Cardiac muscle cell (in vitro differentiated cells and primary cell): ENCODE results near the gene IFIT3. TPM values are rescaled to one million over a fixed set of nuclear protein-coding genes. Genes with fewer than 3 reads are reported as not detected.

Experiments
- DNase-seq, 2 donors: peaks; one replicate each; pipeline versions ENCODE4 v3.0.0 to v3.0.0-alpha.2; 2010 to 2017; ENCODE audit warnings: low read depth in 1 of 2, low spot score in 1 of 2
- H3K27ac ChIP-seq: fragments of 200-600 bp; sonication (generic); 2 replicates; pipeline ENCODE4 v1.5.1; 2016
- H3K27me3 ChIP-seq: fragments of 200-600 bp; sonication (generic); 2 replicates; pipeline ENCODE4 v1.6.0; 2016; ENCODE audit warnings: control low read depth
- H3K36me3 ChIP-seq: fragments of 200-600 bp; sonication (generic); 2 replicates; pipeline ENCODE4 v1.5.1; 2016; ENCODE audit warnings: control low read depth
- H3K4me1 ChIP-seq: fragments of 200-600 bp; sonication (generic); 2 replicates; pipeline ENCODE4 v1.8.1; 2017; ENCODE audit warnings: low read depth, mild to moderate bottlenecking, mixed run types
- H3K4me3 ChIP-seq: fragments of 200-600 bp; sonication (generic); 2 replicates; pipeline ENCODE4 v1.5.1; 2016; ENCODE audit warnings: mild to moderate bottlenecking
- H3K9me3 ChIP-seq: fragments of 200-600 bp; sonication (generic); 2 replicates; pipeline ENCODE4 v1.5.1; 2017; ENCODE audit warnings: low read depth, mild to moderate bottlenecking, control low read depth
- CTCF ChIP-seq: IDR thresholded peaks from 2 replicates; pipeline ENCODE4 v1.5.1; 2012; ENCODE audit warnings: low read depth, mild to moderate bottlenecking, low read length
- polyA plus RNA-seq: library from polyadenylated mRNA; unstranded; fragments of >200 nt; fragmentation: Nextera tagmentation; extraction: Ambion mirVana; gene quantifications from 2 replicates; pipeline ENCODE4 v1.2.1, GENCODE V29; 2016
- total RNA-seq: library from RNA; depleted of rRNA; stranded (reverse); fragments of >200 nt; gene quantifications from 2 replicates; pipeline ENCODE4 v1.2.3, GENCODE V29; 2016

The IFIT3 gene
- total and polyA plus RNA-seq, 2 experiments from 2014 or later: 0.24 to 0.70 TPM

DNA sequence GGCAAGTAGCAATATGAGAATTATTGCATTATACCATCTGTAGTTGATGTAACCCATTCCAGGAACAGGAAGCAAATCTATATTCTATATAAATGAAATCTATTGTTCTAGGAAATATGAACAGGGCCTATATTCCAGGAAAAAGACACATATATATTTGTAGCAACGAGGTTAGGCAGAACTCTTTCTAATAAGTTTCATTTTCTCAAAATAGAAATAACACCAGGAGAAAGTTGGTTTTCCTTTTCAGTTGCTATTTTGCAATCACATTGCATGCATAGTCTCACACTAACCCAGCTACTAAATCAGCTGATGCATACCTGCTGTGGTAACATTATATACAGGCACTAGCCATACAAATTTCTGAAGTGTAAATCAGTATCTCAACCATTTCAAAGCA lies 32.2 kb upstream of the IFIT3 start:
- peak in 1 of 2 donors; percentile 72 for DNase-seq
- Histone ChIP-seq H3K27ac (no peak overlapping the region), H3K4me1 (no peaks in the 10 kb centered on the region), H3K27me3 (no peaks in the 10 kb centered on the region), H3K4me3 (no peak overlapping the region), H3K36me3 (no peaks in the 10 kb centered on the region), H3K9me3 (no peaks in the 10 kb centered on the region)
- TF ChIP-seq CTCF: no peak

DNA sequence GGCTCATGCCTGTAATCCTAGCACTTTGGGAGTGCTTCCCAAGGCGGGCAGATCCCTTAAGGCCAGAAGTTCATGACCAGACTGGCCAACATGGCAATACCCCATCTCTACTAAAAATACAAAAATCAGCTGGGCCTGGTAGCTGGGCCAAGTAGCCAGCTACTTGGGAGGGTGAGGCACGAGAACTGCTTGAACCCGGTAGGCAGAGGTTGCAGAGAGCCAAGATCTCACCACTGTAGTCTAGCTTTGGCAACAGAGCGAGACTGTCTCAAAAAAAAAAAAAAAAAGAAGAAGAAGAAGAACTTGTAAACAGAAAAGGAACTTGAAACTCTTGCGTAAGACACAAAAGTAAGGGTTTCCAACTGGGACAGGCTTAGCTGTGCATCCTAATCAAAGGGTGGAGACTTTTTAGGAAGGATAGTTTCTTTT lies 31.6 kb upstream of the IFIT3 start:
- H3K27ac ChIP-seq: no peak overlapping the region
- no peaks in the 10 kb centered on the region for H3K27me3 ChIP-seq
- H3K36me3 ChIP-seq: no peaks in the 10 kb centered on the region
- TF ChIP-seq CTCF: no peak
- no peaks in the 10 kb centered on the region for H3K9me3 ChIP-seq
- no peaks in the 10 kb centered on the region for H3K4me1 ChIP-seq
- H3K4me3 ChIP-seq: no peak overlapping the region
- peak in 1 of 2 donors; percentile 75 for DNase-seq

- no peaks in the 10 kb centered on the region for H3K4me1 ChIP-seq
- no peak overlapping the region for H3K27ac ChIP-seq
- H3K9me3 ChIP-seq: no peaks in the 10 kb centered on the region
- TF ChIP-seq CTCF: no peak
- DNase-seq: no peak
- H3K4me3 ChIP-seq: no peak overlapping the region
- H3K36me3 ChIP-seq: no peaks in the 10 kb centered on the region
- no peaks in the 10 kb centered on the region for H3K27me3 ChIP-seq
Observed at GRCh38 chr10:89297356-89297755, 30.4 kb upstream of the IFIT3 start.

DNA sequence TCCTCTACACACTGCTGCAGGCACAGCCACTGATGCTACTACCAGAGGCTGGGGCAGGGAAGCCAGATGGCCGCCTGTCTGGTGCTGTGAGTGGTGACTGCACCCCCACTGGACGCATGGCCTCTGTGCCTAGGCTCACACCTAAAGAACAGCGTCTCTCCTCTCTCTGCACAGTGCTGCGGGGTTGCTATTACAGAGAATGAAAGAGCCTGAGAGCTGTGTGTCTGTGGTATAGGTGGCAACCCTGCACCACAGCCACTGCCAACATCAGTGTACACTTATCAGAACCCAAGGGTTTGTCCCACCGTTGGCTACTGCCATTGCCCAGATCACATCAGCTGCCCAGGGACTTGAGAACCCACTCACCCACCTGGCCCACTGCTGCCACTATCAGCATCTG lies 30.0 kb upstream of the IFIT3 start:
- Histone ChIP-seq H3K36me3 (no peaks in the 10 kb centered on the region), H3K4me3 (no peak overlapping the region), H3K27me3 (no peaks in the 10 kb centered on the region), H3K9me3 (no peaks in the 10 kb centered on the region), H3K27ac (no peak overlapping the region), H3K4me1 (no peaks in the 10 kb centered on the region)
- TF ChIP-seq CTCF: no peak
- DNase-seq: no peak

- DNase-seq: no peak
- Histone ChIP-seq H3K27ac (no peak overlapping the region), H3K36me3 (no peaks in the 10 kb centered on the region), H3K4me3 (no peak overlapping the region), H3K4me1 (no peaks in the 10 kb centered on the region), H3K27me3 (no peaks in the 10 kb centered on the region), H3K9me3 (no peaks in the 10 kb centered on the region)
- TF ChIP-seq CTCF: no peak
Observed at GRCh38 chr10:89299031-89299430, 28.8 kb upstream of the IFIT3 start.

GRCh38 chr10:89301232-89301631 lies 26.6 kb upstream of the IFIT3 start:
- TF ChIP-seq CTCF: no peak
- DNase-seq: peak in 1 of 2 donors; percentile 66
- Histone ChIP-seq H3K27me3 (no peaks in the 10 kb centered on the region), H3K27ac (no peak overlapping the region), H3K9me3 (no peaks in the 10 kb centered on the region), H3K36me3 (no peaks in the 10 kb centered on the region), H3K4me1 (no peaks in the 10 kb centered on the region), H3K4me3 (no peak overlapping the region)
